OCI-LY1 (cell line): ENCODE measurements around the gene PCSK2.

Experiments
- CTCF ChIP-seq: fragments of 200-600 bp; sonication (generic), shearing (Covaris generic); IDR thresholded peaks from 2 replicates; pipeline ENCODE4 v1.5.1; 2017; ENCODE audit warnings: mild to moderate bottlenecking, antibody characterized with exemption, low read length, moderate library complexity, mixed read lengths
- EZH2 ChIP-seq: fragments of 200-600 bp; sonication (generic), shearing (Covaris generic); IDR thresholded peaks from 2 replicates; pipeline ENCODE4 v1.8.0; 2017; ENCODE audit warnings: borderline replicate concordance, mixed run types, mild to moderate bottlenecking, antibody characterized with exemption, low read length, moderate library complexity, mixed read lengths

GRCh38 chr20:17326096-17326495 lies 99.3 kb downstream of the PCSK2 start:
- TF ChIP-seq CTCF (no peak), EZH2 (no peak)
